Heart left ventricle (tissue), 13 donors: ENCODE measurements around the gene PPP4R3B.
"Not testable (repeated sequence)": the region's sequence is repeated elsewhere in the genome, so short reads cannot be mapped to it uniquely, and the experiment has no call there.

Experiments
- CTCF ChIP-seq, 12 donors: fragments of 200-600 bp; sonication (generic) in 4 of 12; IDR thresholded peaks; one replicate each; pipeline versions ENCODE4 v1.5.0 to v1.8.0; 2018 to 2022; ENCODE audit warnings: antibody characterized with exemption in 12 of 12, mild to moderate bottlenecking in 5 of 12
- POLR2A ChIP-seq, 2 donors: fragments of 450-650 bp; IDR thresholded peaks; one replicate each; pipeline ENCODE4 v1.6.1; 2017; ENCODE audit warnings: antibody characterized with exemption in 2 of 2, mild to moderate bottlenecking in 2 of 2, moderate library complexity in 2 of 2
- donor health status: ischemic (EF 13 %, LVEDD 7.1; RV severe dilation, severe dysfunction).
- donor health status: DM: no; HTN: yes; CAD: no.
- donor health status: DM: no; HTN: no; CAD: no.
- donor health status: ischemic (EF 25% LVEDD 6.9; RV normal size, moderate dysfunction).
- donor health status: ischemic (EF 25% LVEDD 5.7; RV mildly dilated, moderate dysfunction).
- donor health status: ischemic (EF 35%, LVEDD 5.7; RV mildly dilated, moderate dysfunction).
- donor health status: nonischemic (EF 11% LVEDD 7.7; RV severe dilation, severe dysfunction).
- donor health status: DM: yes; HTN: yes; CAD: no.
- donor health status: PGD.
- donor health status: ischemic (EF 29% LVEDD 5.4; RV normal size, mild dysfunction).
- donor health status: nonischemic (EF 23%, LVEDD 6.1; RV moderate dilation, normal function).

GRCh38 chr2:55547679-55548078 lies 69.7 kb downstream of the PPP4R3B start:
- not testable (repeated sequence) for TF ChIP-seq CTCF, POLR2A (IDR thresholded peaks at IDR 0.05)
